HL-60 (cell line): Measurements from ENCODE around the gene FSTL4.

Experiments used
- TF ChIP-seq, protein P1 (sequence below): IDR thresholded peaks from one replicate; pipeline ENCODE4 v1.5.1; 2011; ENCODE audit warnings: low read length, control low read depth, inconsistent platforms; ENCODE audit not compliant: insufficient read depth
- TF ChIP-seq, protein P2 (sequence below): IDR thresholded peaks from 2 replicates; pipeline ENCODE4 v1.6.1; 2012; ENCODE audit warnings: low read depth; ENCODE audit not compliant: insufficient replicate concordance

DNA sequence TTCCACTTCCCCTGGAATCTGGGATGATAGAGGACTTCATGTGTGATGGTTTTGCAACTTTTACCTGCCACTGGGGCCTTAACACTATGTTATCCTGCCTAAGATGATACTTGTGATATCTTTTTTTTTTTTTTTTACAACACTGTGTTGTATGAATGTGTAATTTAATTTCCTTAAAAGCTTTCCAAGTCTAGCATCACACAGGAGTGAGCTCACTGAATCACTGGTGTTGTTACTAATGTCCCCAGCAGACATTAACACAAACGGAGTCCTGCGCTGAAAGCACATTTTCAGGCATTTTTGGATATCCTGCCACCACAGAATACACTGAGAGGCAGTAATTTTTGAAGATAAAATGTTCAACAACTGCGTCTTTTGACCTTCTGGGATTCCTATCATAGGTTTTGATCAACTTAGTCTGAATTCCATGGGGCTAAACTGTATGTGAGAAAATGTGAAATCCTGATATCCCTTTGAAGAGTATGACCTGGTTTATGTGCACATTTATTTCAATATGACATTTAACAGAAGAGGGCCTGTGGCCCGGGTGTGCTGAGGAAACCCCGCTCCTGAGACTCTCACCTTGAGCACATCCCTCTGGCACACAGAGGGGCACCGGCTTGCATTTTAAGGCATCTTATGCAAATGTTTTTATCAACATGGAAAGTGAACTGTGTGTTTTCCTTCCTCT lies 118.0 kb downstream of the FSTL4 start:
- TF ChIP-seq, protein P1, sequence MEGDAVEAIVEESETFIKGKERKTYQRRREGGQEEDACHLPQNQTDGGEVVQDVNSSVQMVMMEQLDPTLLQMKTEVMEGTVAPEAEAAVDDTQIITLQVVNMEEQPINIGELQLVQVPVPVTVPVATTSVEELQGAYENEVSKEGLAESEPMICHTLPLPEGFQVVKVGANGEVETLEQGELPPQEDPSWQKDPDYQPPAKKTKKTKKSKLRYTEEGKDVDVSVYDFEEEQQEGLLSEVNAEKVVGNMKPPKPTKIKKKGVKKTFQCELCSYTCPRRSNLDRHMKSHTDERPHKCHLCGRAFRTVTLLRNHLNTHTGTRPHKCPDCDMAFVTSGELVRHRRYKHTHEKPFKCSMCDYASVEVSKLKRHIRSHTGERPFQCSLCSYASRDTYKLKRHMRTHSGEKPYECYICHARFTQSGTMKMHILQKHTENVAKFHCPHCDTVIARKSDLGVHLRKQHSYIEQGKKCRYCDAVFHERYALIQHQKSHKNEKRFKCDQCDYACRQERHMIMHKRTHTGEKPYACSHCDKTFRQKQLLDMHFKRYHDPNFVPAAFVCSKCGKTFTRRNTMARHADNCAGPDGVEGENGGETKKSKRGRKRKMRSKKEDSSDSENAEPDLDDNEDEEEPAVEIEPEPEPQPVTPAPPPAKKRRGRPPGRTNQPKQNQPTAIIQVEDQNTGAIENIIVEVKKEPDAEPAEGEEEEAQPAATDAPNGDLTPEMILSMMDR, result no peak
- TF ChIP-seq, protein P2, sequence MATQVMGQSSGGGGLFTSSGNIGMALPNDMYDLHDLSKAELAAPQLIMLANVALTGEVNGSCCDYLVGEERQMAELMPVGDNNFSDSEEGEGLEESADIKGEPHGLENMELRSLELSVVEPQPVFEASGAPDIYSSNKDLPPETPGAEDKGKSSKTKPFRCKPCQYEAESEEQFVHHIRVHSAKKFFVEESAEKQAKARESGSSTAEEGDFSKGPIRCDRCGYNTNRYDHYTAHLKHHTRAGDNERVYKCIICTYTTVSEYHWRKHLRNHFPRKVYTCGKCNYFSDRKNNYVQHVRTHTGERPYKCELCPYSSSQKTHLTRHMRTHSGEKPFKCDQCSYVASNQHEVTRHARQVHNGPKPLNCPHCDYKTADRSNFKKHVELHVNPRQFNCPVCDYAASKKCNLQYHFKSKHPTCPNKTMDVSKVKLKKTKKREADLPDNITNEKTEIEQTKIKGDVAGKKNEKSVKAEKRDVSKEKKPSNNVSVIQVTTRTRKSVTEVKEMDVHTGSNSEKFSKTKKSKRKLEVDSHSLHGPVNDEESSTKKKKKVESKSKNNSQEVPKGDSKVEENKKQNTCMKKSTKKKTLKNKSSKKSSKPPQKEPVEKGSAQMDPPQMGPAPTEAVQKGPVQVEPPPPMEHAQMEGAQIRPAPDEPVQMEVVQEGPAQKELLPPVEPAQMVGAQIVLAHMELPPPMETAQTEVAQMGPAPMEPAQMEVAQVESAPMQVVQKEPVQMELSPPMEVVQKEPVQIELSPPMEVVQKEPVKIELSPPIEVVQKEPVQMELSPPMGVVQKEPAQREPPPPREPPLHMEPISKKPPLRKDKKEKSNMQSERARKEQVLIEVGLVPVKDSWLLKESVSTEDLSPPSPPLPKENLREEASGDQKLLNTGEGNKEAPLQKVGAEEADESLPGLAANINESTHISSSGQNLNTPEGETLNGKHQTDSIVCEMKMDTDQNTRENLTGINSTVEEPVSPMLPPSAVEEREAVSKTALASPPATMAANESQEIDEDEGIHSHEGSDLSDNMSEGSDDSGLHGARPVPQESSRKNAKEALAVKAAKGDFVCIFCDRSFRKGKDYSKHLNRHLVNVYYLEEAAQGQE, result no peak
